COLO668 (cell line): ENCODE measurements around the gene ALG1L2.
"Not testable (repeated sequence)": the region's sequence is repeated elsewhere in the genome, so short reads cannot be mapped to it uniquely, and the experiment has no call there.

Experiments
- DNase-seq: peaks from one replicate; lab custom pipeline; 2025; ENCODE audit not compliant: unreplicated experiment; lab: John Stamatoyannopoulos, UW

Gene ALG1L2

GRCh38 chr3:130081351-130081881 is at the start of gene ALG1L2:
TSS of gene ALG1L2 (plus strand) at chr3:130081831. CDS start at chr3:130082017, 186 bp downstream.
- no peak for DNase-seq

GRCh38 chr3:130037126-130037815 is 44.4 kb upstream of the ALG1L2 start:
- not testable (repeated sequence) for DNase-seq

GRCh38 chr3:130042736-130043135 is 38.9 kb upstream of the ALG1L2 start:
- not testable (repeated sequence) for DNase-seq

GRCh38 chr3:130043658-130044057 is 38.0 kb upstream of the ALG1L2 start:
- DNase-seq = not testable (repeated sequence)

- DNase-seq = no peak
Measured at GRCh38 chr3:130044370-130044769, 37.3 kb upstream of the ALG1L2 start.

- no peak for DNase-seq
Measured at GRCh38 chr3:130048726-130049125, 32.9 kb upstream of the ALG1L2 start.

- not testable (repeated sequence) for DNase-seq
Measured at GRCh38 chr3:130052366-130052765, 29.3 kb upstream of the ALG1L2 start.

- not testable (repeated sequence) for DNase-seq
Measured at GRCh38 chr3:130052965-130053364, 28.7 kb upstream of the ALG1L2 start.

- DNase-seq = not testable (repeated sequence)
Measured at GRCh38 chr3:130057536-130058266, 23.9 kb upstream of the ALG1L2 start.

- not testable (repeated sequence) for DNase-seq
Measured at GRCh38 chr3:130058267-130058657, 23.4 kb upstream of the ALG1L2 start.

GRCh38 chr3:130058716-130059115 is 22.9 kb upstream of the ALG1L2 start:
- not testable (repeated sequence) for DNase-seq

- DNase-seq = not testable (repeated sequence)
Measured at GRCh38 chr3:130059162-130059561, 22.5 kb upstream of the ALG1L2 start.

- no peak for DNase-seq
Measured at GRCh38 chr3:130073582-130073981, 8.0 kb upstream of the ALG1L2 start.

- no peak for DNase-seq
Measured at GRCh38 chr3:130077636-130078035, 4.0 kb upstream of the ALG1L2 start.

- not testable (repeated sequence) for DNase-seq
Measured at GRCh38 chr3:130083363-130084090, 1.9 kb downstream of the ALG1L2 start.

- DNase-seq = no peak
Measured at GRCh38 chr3:130084436-130084980, 2.9 kb downstream of the ALG1L2 start.

GRCh38 chr3:130085881-130086280 is 4.2 kb downstream of the ALG1L2 start:
- DNase-seq = no peak

GRCh38 chr3:130086628-130087027 is 5.0 kb downstream of the ALG1L2 start:
- DNase-seq = not testable (repeated sequence)

- DNase-seq = no peak
Measured at GRCh38 chr3:130088061-130088460, 6.4 kb downstream of the ALG1L2 start.

- not testable (repeated sequence) for DNase-seq
Measured at GRCh38 chr3:130090681-130091080, 9.1 kb downstream of the ALG1L2 start.

GRCh38 chr3:130091958-130092357 is 10.3 kb downstream of the ALG1L2 start:
- DNase-seq = no peak
